GM21447 (cell line): ENCODE data around the gene IDH3G.

Experiments
- ATAC-seq: cut with Tn5 transposase; IDR thresholded peaks from one replicate; pipeline ENCODE4 v1.9.1; 2021; ENCODE audit not compliant: unreplicated experiment

The IDH3G gene

GRCh38 chrX:153791104-153791852, 2.9 kb downstream of the IDH3G start:
- no peak for ATAC-seq

GRCh38 chrX:153789654-153790053, 4.5 kb downstream of the IDH3G start:
- ATAC-seq, result no peak

GRCh38 chrX:153786669-153787068, 7.5 kb downstream of the IDH3G start:
- ATAC-seq, result no peak

GRCh38 chrX:153784325-153784967, 9.7 kb downstream of the IDH3G start:
- ATAC-seq, result no peak

- no peak for ATAC-seq
Measured at GRCh38 chrX:153783378-153784013, 10.7 kb downstream of the IDH3G start.

GRCh38 chrX:153782871-153783270, 11.3 kb downstream of the IDH3G start:
- no peak for ATAC-seq

GRCh38 chrX:153782313-153782712, 11.9 kb downstream of the IDH3G start:
- no peak for ATAC-seq

- ATAC-seq, result no peak
Measured at GRCh38 chrX:153781428-153782047, 12.6 kb downstream of the IDH3G start.

GRCh38 chrX:153780678-153781427, 13.3 kb downstream of the IDH3G start, which contains the start of gene SRPK3:
Gene SRPK3 (plus strand): TSS chrX:153781041. CDS start chrX:153781087, 46 bp downstream.
- ATAC-seq, result no peak

GRCh38 chrX:153779891-153780677, 14.1 kb downstream of the IDH3G start:
- ATAC-seq, result no peak

- ATAC-seq, result no peak
Measured at GRCh38 chrX:153778684-153779101, 15.5 kb downstream of the IDH3G start.

GRCh38 chrX:153778181-153778580, 16.0 kb downstream of the IDH3G start:
- ATAC-seq, result no peak

GRCh38 chrX:153777261-153778090, 16.7 kb downstream of the IDH3G start:
- ATAC-seq, result no peak

GRCh38 chrX:153776611-153777045, 17.5 kb downstream of the IDH3G start:
- no peak for ATAC-seq

- ATAC-seq, result no peak
Measured at GRCh38 chrX:153776120-153776599, 18.0 kb downstream of the IDH3G start.

- ATAC-seq, result no peak
Measured at GRCh38 chrX:153775293-153776119, 18.7 kb downstream of the IDH3G start.

GRCh38 chrX:153774576-153775292, 19.4 kb downstream of the IDH3G start:
- ATAC-seq, result no peak
